ENCODE results near the gene RHOU. TPM values are rescaled to one million over a fixed set of nuclear protein-coding genes. Genes with fewer than 3 reads are reported as not detected.

The RHOU gene
- total RNA-seq, 1 donor, result 0.54 TPM

DNA sequence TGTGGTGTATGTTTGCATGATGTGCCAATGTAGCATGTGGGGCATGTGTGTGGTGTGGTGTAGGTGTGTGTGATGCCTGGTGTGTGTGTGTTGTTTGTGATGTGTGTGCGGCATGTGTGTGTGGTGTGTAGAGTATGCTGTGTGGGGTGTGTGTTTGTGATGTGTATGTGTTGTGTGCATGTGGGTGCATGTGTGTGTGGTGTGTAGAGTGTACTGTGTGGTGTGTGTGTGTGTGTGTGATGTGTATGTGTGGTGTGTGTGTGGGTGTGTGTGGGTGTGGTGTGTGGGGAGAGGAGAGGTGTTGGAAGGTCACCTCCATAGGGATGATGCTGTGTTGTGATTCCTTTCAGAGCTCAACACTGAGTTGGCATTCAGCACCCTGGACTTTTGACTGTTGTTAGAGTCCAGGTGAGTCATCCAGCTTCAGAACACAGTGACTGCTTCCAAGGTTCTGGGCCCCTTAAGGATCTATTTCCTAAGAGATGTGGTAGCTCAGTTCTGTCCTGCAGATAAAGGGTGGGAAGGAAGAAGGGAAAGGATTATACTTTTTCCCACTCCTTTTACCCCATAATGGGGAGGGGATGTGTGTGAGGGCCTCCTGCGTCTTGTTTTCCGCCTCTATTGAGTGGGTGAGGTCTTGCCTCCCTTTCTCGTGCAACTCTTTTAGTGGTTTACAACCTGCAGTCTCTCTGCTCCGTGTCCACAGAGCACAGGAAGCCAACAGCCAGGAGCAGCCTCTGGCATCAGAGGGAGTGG is 47.6 kb downstream of the RHOU start:
- no peak for DNase-seq (ENCODE audit: low read depth in 2 of 3, low spot score in 2 of 3)

DNA sequence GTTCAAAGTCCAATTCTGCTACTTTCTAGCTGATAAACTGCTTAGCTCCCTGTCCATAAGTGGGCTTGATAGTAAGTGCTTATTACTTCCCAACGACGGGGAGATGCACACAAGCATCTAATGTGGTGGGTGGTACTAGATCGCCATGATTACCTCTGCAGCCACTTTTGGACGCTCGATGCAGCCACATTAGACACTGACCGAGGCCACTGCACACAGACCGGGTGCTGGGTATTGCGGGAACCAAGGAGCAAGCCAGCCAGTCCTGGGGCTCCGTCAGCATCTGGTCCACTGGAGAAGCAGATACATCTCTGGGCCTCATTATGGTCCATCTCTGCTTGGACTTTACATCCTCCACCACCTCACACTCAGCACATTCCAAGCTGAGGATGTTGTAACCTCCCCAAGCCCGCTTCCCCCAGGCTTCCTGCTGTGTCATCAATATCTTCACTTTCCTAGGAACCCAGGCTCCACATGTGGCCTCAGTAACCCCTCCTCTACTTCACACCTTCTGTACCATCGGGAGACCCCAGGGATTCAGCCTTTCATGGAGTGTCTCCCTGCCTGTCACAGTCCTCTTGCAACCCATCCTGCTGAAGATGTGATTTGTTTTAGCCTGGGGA is 48.2 kb downstream of the RHOU start:
- no peak for DNase-seq (ENCODE audit: low read depth in 2 of 3, low spot score in 2 of 3)

DNA sequence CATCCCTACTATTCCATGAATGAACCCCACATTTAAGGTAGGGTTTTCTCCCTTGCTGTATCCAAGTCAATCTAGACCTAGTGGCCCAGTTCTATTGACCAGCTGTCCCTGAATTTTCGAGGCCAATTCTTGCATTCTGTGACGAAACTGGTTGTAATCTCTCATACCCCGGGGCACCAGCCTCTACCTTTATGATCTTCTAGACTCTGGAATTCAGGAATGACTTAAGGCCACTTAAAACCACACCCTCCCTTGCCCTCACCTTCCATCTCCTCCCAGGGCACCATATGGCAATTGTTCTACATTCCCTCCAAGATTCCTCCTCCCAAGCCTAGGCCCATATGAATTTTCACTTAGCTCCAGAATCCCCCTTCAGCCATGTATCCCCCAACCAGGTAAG is 48.9 kb downstream of the RHOU start:
- no peak for DNase-seq (ENCODE audit: low read depth in 2 of 3, low spot score in 2 of 3)

DNA sequence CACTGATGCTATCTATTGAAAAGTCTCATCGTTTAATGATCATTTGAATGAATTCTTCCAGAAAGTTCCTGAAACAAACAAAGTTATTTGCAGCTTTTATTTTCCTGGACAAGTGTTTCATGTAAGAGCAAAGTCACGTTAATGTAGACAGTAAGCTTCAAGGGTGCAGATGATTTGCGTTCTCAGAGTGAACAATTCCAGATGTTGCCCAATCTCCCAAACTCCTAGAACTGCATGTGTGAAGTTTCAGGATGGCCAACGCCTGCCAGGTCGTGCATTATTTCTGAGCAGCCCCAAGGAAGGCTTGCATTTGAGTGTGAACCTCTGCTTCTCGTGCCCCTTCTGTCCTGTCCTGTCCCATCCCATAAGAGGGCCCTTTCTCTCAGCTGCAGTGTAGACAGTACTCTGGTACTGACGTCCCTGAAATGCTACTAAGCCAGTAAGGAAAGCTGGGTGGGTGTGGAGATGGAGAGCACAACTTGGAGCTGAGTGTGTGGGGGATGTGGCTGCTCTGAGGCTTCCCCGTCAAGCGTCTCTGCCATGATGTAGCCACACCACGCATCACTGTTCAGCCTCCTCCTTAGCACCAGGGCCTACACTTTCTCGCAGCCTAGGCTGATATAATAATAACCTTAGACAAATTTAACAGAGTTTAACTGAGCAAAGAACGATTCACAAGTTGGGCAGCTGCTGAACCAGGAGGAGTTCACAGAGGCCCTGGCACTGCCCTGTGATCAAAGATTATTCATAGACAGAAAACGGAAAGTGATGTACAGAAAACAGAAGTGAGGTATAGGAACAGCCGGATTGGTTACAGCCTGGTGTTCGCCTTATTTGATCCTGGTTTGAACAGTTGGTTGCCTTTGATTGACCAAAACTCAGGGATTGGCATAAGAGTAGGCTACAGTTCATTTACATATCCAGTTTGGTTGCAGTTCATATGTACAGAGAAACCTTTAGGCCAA is 50.4 kb downstream of the RHOU start:
- DNase-seq (ENCODE audit: low read depth in 2 of 3, low spot score in 2 of 3), result no peak

DNA sequence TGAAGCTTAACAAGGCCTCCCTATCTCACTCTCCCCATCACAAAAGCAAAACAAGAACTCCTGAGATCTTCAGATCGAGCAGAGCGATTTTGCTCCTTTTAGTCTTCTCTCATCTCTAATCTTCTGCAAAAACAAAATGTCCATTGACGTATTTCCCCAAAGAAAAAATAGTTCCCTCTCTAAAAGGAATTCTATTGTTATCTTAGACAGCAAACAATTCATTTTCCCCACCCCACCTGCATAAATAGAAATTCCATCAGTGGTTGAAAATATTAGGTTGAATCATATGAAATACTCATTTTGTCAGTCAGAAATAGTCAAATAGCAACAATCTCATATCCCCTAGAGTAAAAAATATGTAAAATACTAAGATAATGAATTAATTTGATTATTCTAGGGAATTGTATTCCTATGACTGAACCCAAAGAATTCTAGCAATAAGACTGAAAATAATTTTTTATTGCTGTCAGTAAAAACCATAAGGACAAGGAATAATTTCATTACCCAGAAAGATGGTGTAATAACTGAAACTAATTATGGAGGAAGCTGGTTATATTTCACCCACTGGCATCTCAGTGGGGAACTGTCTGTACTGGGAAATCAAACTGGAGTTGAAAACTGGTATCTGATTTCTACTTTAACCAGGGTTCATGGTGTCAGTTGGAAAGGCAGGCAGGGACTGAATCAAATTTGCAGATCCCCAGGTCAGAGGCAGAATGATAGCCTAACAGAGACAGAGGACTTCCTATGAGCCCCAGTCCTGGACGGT is 51.3 kb downstream of the RHOU start:
- DNase-seq (ENCODE audit: low read depth in 2 of 3, low spot score in 2 of 3), result no peak

DNA sequence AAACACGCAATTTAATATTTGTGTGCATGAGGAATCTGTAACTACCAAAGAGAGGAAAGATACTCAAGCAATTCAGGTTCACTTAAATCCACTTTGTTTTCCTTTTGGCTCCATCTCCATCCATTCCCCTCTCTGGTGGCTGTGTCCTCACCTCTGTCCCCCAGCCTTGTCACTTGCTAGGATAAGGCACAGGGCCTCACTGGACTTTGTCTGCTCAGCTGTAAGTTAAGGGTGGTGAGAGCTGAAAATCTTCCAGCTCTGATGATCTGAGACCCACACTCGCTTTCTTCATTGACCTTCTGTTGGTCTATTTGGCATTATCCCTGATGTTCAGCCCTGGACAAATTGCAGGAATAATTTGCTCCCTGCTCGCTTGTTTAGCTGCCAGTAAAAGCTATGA is 56.5 kb downstream of the RHOU start:
- no peak for DNase-seq (ENCODE audit: low read depth in 2 of 3, low spot score in 2 of 3)

DNA sequence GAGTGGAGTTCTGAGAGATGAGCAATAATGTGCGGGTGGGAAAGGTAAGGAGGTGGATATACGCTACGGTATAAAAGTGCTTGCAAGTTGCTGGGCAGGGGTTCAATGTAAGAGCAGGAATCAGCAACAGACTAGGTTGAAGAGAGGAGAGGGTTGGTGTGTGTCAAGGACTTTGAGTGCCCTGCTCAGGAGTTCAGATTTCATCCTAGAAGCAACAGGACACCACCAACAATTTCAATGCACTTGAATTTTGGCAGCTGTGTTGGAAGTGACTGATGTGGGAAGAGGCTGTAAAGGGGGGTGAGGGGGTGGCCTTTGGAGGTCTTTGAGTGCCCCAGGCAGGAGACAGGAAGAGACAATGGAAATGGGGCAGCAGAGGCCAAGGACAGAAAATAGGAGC is 57.3 kb downstream of the RHOU start:
- DNase-seq (ENCODE audit: low read depth in 2 of 3, low spot score in 2 of 3), result no peak

DNA sequence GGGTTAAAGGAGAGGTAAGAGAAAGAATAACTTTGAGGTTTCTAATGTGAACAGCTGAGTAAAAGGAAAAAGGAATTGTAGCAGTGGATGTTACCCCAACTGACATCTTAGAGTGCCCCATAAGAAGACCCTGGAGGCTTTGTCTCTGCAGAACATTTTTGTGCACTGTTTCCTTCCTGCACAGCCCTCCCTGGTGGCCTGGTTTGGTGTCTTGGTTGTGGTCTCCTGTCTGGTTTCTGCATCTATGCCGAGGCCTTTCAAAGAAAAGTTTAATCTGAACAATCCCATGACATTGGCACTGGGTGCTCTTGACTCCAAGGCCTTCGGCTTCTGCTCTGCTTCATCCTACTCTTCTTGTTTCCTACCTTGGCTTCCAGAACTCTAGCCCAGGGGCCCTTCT is 57.8 kb downstream of the RHOU start:
- DNase-seq (ENCODE audit: low read depth in 2 of 3, low spot score in 2 of 3), result no peak

DNA sequence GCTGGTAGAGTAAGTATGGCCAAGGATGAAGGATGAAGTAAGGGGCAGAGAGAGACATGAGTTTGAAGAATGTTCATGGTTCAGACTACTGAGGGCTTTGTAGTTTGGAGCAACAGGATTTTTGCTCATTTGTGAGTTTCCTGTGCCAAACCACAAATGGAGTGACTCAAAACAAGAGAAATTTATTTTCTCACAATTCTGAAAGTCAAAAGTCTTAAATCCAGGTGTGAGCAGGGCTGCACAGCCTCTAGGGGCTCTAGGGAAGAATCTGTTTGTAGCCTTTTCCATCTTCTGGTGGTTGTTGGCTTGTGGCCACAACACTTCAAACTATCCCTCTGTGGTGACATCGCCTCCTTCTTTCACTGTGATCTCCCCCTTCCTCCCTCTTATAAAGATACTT is 58.9 kb downstream of the RHOU start:
- no peak for DNase-seq (ENCODE audit: low read depth in 2 of 3, low spot score in 2 of 3)

DNA sequence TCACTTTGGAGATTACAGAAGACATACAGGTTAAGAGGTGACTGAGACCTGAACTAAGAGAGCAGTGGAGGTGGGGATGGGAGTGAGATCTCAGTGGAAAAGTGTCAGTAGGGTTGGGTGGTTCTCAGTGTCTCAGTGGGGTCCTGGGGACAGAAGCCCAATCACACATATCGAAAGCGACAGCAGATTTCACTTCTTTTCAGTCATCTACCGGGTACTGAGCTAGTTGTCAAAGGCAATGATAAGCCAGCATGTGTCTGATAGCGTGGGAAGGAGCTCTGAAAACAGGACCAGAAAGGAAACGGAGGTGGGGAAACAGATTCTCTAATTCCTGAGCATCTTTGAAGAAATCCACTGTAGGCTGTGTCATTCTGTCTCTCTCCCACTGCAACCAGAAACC is 59.5 kb downstream of the RHOU start:
- no peak for DNase-seq (ENCODE audit: low read depth in 2 of 3, low spot score in 2 of 3)

DNA sequence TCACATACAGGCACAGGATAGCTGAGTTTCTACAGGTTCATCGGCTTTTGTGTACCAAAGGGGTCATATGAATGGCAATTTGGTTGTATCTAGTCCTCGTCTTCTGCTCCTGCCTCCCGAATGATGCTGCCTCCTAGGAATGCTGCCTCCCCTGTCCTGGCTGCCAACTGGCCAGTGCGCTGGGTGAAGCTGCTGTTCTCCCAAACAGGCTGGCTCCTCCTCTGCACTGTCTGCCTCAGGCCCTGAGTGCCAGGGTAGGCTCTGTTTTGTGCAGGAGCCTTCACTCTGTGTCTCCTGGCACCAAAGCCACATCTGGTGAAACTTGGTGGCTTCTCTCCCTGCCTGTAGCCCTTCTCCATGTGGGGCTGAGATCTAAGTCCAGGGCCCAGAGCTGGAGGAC is 60.3 kb downstream of the RHOU start:
- DNase-seq (ENCODE audit: low read depth in 2 of 3, low spot score in 2 of 3), result no peak

Other genes starting within 250 kb of the RHOU start
- gene RNF187, start 248.1 kb upstream of the RHOU start, total RNA-seq, result 26.9 TPM

Measured in hematopoietic multipotent progenitor cell (in vitro differentiated cells).